HepG2 (cell line): ENCODE results near the gene XXYLT1. TPM values are rescaled to one million over a fixed set of nuclear protein-coding genes. Genes with fewer than 3 reads are reported as not detected.

Experiments used
- ATAC-seq: fragments of 200-7000 bp; cut with Tn5 transposase; 3 replicates; pipeline ENCODE4 v1.9.1; 2020; ENCODE audit warnings: mild to moderate bottlenecking, moderate library complexity
- BruUV-seq: library from RNA; stranded (reverse); fragments of 400-500 nt; replicated peaks from 2 replicates; lab custom pipeline; 2021; lab: Mats Ljungman, UMichigan
- CTCF ChIA-PET: fragments of 300-600 bp; formaldehyde crosslinking; extraction: SDS; loops from one replicate; lab custom pipeline; 2021; ENCODE audit warnings: low total read pairs, inconsistent platforms, low intra/inter-chr PET ratio; lab: Yijun Ruan, JAX
- POLR2A ChIA-PET: fragments of 350-600 bp; sonication (Branson Sonifier 250); formaldehyde crosslinking; loops from one replicate; lab custom pipeline; 2020; ENCODE audit warnings: antibody characterized with exemption, inconsistent platforms; lab: Yijun Ruan, JAX
- DNase-seq: peaks from one replicate; pipeline ENCODE4 v3.0.0-alpha.2; 2015; ENCODE audit warnings: low spot score
- FAIRE-seq: peaks from 3 replicates; lab custom pipeline; 2011; peaks lifted over from hg19 to GRCh38; lab: Jason Lieb, UNC
- H2AFZ ChIP-seq: one replicate; pipeline ENCODE4 v1.6.1; 2011; ENCODE audit warnings: low read length, inconsistent platforms
- H3K27ac ChIP-seq: fragments of 300-600 bp; 3 replicates; pipeline ENCODE4 v1.8.0; 2011; ENCODE audit warnings: mixed run types, mild to moderate bottlenecking, mixed read lengths, low read length, inconsistent platforms; ENCODE audit not compliant: insufficient read depth; ENCODE audit errors: extremely low read length
- H3K27me3 ChIP-seq, 2 experiments: fragments of 200-600 bp in 1 of 2; 2 replicates in 1 of 2; 3 replicates in 1 of 2; pipeline versions ENCODE4 v1.6.0 to v1.8.0; 2011; ENCODE audit warnings: low read length in 2 of 2, mild to moderate bottlenecking in 2 of 2, moderate library complexity in 2 of 2, inconsistent platforms in 1 of 2; ENCODE audit not compliant: insufficient read depth in 2 of 2, control insufficient read depth in 1 of 2
- H3K36me3 ChIP-seq, 2 experiments: fragments of 200-600 bp in 1 of 2; replicated peaks in 1 of 2; 2 replicates in 1 of 2; 3 replicates in 1 of 2; pipeline versions ENCODE4 v1.5.1 to v1.8.0; 2011; ENCODE audit warnings: low read length in 2 of 2, inconsistent platforms in 1 of 2; ENCODE audit not compliant: insufficient read depth in 2 of 2, control insufficient read depth in 1 of 2
- H3K4me1 ChIP-seq: 2 replicates; pipeline ENCODE4 v1.5.1; 2012; ENCODE audit warnings: low read length, inconsistent platforms; ENCODE audit not compliant: insufficient read depth
- H3K4me2 ChIP-seq: 2 replicates; pipeline ENCODE4 v1.6.0; 2011; ENCODE audit warnings: low read depth, low read length, inconsistent platforms
- H3K4me3 ChIP-seq, 3 experiments: fragments of 200-600 bp in 1 of 3; sonication (generic), shearing (Covaris generic) in 1 of 3; replicated peaks in 1 of 3; 2 replicates each; pipeline ENCODE4 v1.5.1; 2011 to 2016; ENCODE audit warnings: low read length in 3 of 3, inconsistent platforms in 2 of 3, low read depth in 2 of 3, mild to moderate bottlenecking in 2 of 3, control low read depth in 1 of 3, mixed read lengths in 1 of 3; ENCODE audit not compliant: insufficient read depth in 1 of 3
- H3K79me2 ChIP-seq: one replicate; pipeline ENCODE4 v1.6.1; 2011; ENCODE audit warnings: low read length, inconsistent platforms; ENCODE audit not compliant: insufficient read depth
- H3K9ac ChIP-seq: 2 replicates; pipeline ENCODE4 v1.6.0; 2011; ENCODE audit warnings: mild to moderate bottlenecking, low read depth, low read length, inconsistent platforms; ENCODE audit not compliant: insufficient read depth
- H3K9me3 ChIP-seq: 2 replicates; pipeline ENCODE4 v1.5.1; 2012; ENCODE audit warnings: mild to moderate bottlenecking, low read length
- H4K20me1 ChIP-seq: 2 replicates; pipeline ENCODE4 v1.6.0; 2011; ENCODE audit warnings: inconsistent platforms, mild to moderate bottlenecking, low read length, moderate library complexity; ENCODE audit not compliant: insufficient read depth
- CBX5 ChIP-seq: sonication (generic); formaldehyde crosslinking; IDR thresholded peaks from 2 replicates; pipeline ENCODE4 v1.4.0; 2020; ENCODE audit warnings: missing genetic modification reagents, borderline replicate concordance
- HNF4A ChIP-seq: sonication (generic); formaldehyde crosslinking; IDR thresholded peaks from 2 replicates; pipeline ENCODE4 v1.4.0; 2020; ENCODE audit warnings: missing genetic modification reagents
- SOX5 ChIP-seq: IDR thresholded peaks from 2 replicates; pipeline ENCODE4 v1.6.1; 2016; ENCODE audit warnings: borderline replicate concordance
- ZFP37 ChIP-seq: sonication (generic); formaldehyde crosslinking; IDR thresholded peaks from 2 replicates; pipeline ENCODE4 v1.4.0; 2020; ENCODE audit warnings: missing genetic modification reagents, borderline replicate concordance
- ZKSCAN1 ChIP-seq: fragments of 150-350 bp; IDR thresholded peaks from 2 replicates; pipeline ENCODE4 v1.6.1; 2014; ENCODE audit warnings: low read length
- ZNF549 ChIP-seq: sonication (generic); formaldehyde crosslinking; IDR thresholded peaks from 2 replicates; pipeline ENCODE4 v1.5.0; 2020; ENCODE audit warnings: missing genetic modification reagents
- WGBS: methylation state at CpG from one replicate; pipeline ENCODE4 v1.1.6; 2017; ENCODE audit warnings: low lambda C conversion rate; 5-methylcytosine and 5-hydroxymethylcytosine counted together
- in situ Hi-C: cut with HindIII; loops from 2 replicates; pipeline ENCODE4 v1.10.0; 2017; ENCODE audit warnings: low pct_unique_long_range_greater_than_20kb; ENCODE audit not compliant: extremely low pct_ligation_motif_present
- intact Hi-C: fragments of 100-400 bp; cut with micrococcal nuclease; formaldehyde crosslinking; loops from one replicate; pipeline ENCODE4 v1.10.0; 2022; ENCODE audit not compliant: unreplicated experiment
- polyA plus RNA-seq, 8 experiments: library from polyadenylated mRNA; depleted of rRNA in 3 of 8; stranded (reverse) in 7 of 8; unstranded in 1 of 8; fragments of >200 nt; fragmentation: Illumina TruSeq in 4 of 8; extraction: Trizol in 4 of 8; gene quantifications; 2 replicates each; pipeline versions ENCODE4 v1.2.1 to v1.2.3, GENCODE V29; 2011 to 2016; ENCODE audit warnings: low read depth in 4 of 8, missing spikeins in 1 of 8, mixed read lengths in 1 of 8; ENCODE audit not compliant: insufficient read depth in 1 of 8
- total RNA-seq, 5 experiments: library from RNA; depleted of rRNA; stranded (reverse); fragments of >200 nt; fragmentation: Illumina TruSeq; extraction: Trizol; gene quantifications; 2 replicates each; pipeline ENCODE4 v1.2.3, GENCODE V29; 2016; ENCODE audit warnings: low read depth in 1 of 5
- TF ChIP-seq, protein P1 (sequence below): sonication (generic); formaldehyde crosslinking; IDR thresholded peaks from 2 replicates; pipeline ENCODE4 v1.5.0; 2020; ENCODE audit warnings: mild to moderate bottlenecking, missing genetic modification reagents
- TF ChIP-seq, protein P2 (sequence below): sonication (generic); formaldehyde crosslinking; IDR thresholded peaks from 2 replicates; pipeline ENCODE4 v1.5.0; 2020; ENCODE audit warnings: mild to moderate bottlenecking, missing genetic modification reagents, moderate library complexity
- TF ChIP-seq, protein P3 (sequence below): sonication (generic); formaldehyde crosslinking; IDR thresholded peaks from 2 replicates; pipeline ENCODE4 v1.5.1; 2020; ENCODE audit warnings: mild to moderate bottlenecking, moderate library complexity, missing genetic modification reagents
- TF ChIP-seq, protein P4 (sequence below): sonication (generic); formaldehyde crosslinking; IDR thresholded peaks from 2 replicates; pipeline ENCODE4 v1.4.0; 2020; ENCODE audit warnings: mild to moderate bottlenecking, missing genetic modification reagents
- TF ChIP-seq, protein P5 (sequence below): IDR thresholded peaks from 2 replicates; pipeline ENCODE4 v1.6.1; 2016; ENCODE audit warnings: mild to moderate bottlenecking
- TF ChIP-seq, protein P6 (sequence below): sonication (generic); formaldehyde crosslinking; conservative IDR thresholded peaks from 2 replicates; pipeline ENCODE4 v1.4.0; 2020; ENCODE audit warnings: mild to moderate bottlenecking, missing genetic modification reagents, moderate library complexity

The XXYLT1 gene
- total and polyA plus RNA-seq, 2 of the 13 experiments (the other 11 are each of a cell fraction or from before 2014, with no cell fraction given), result 17.7 to 19.0 TPM

DNA sequence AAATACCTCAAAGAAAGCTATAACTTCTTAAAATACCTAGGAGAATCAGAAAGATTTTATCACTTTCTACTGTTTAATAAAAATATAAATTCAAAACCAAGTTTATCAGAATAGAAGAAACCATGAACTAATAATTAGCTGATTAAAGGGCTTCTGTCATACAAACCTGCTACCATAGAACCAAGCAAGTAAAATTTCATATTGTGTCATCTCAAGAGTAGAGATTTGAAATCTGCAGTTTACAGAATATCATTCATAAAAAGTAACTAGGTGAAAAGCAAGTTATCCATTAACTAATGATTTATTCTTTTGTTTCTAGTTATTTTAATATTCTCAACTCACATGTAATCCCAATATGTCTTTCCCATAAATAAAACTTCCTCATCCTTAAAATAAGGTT lies 36.8 kb upstream of the XXYLT1 start (continued):
- no peak for TF ChIP-seq CBX5 (CRISPR knock-in tag)

DNA sequence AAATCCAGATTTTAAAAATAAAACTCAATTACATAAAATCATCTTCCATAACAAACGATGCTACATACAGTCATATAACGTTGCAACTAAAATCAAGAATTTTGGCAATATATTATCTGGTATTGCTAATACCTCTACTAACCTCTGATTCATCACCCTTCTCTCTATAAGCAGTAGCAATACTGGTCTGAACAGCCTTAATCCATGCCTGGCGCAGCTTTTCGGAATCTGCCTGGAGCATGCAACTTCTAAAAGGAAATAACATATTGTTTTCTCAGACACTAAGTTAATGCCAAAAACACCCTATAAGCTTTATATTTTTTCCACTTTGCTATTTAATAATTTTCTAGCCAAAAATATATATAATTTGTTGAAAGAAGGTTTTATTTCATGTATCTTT lies 35.4 kb upstream of the XXYLT1 start:
- H3K4me2 ChIP-seq, result no peak overlapping the region
- H3K27me3 ChIP-seq, result no peaks in the 10 kb centered on the region
- in situ Hi-C loops, result no loop called here
- POLR2A ChIA-PET, result no interaction called here
- no peak for ATAC-seq
- WGBS, result 100% methylated on average over 4 of the region's 4 CpGs
- H2AFZ ChIP-seq, result no peak overlapping the region
- no peak for DNase-seq
- no peaks in the 10 kb centered on the region for H3K79me2 ChIP-seq
- no peak overlapping the region for H3K4me3 ChIP-seq
- no peak for FAIRE-seq
- CTCF ChIA-PET, result no interaction called here
- no peaks in the 10 kb centered on the region for H3K9me3 ChIP-seq
- no TSS peak for BruUV-seq
- no peak overlapping the region for H3K27ac ChIP-seq
- intact Hi-C loops, result no loop called here
- no peak overlapping the region for H3K9ac ChIP-seq
- no peaks in the 10 kb centered on the region for H4K20me1 ChIP-seq
- no peaks in the 10 kb centered on the region for H3K4me1 ChIP-seq
- no peaks in the 10 kb centered on the region; a peak in 1 of 5 replicates for H3K36me3 ChIP-seq
- TF ChIP-seq ZFP37, result no peak
- TF ChIP-seq, protein P1, sequence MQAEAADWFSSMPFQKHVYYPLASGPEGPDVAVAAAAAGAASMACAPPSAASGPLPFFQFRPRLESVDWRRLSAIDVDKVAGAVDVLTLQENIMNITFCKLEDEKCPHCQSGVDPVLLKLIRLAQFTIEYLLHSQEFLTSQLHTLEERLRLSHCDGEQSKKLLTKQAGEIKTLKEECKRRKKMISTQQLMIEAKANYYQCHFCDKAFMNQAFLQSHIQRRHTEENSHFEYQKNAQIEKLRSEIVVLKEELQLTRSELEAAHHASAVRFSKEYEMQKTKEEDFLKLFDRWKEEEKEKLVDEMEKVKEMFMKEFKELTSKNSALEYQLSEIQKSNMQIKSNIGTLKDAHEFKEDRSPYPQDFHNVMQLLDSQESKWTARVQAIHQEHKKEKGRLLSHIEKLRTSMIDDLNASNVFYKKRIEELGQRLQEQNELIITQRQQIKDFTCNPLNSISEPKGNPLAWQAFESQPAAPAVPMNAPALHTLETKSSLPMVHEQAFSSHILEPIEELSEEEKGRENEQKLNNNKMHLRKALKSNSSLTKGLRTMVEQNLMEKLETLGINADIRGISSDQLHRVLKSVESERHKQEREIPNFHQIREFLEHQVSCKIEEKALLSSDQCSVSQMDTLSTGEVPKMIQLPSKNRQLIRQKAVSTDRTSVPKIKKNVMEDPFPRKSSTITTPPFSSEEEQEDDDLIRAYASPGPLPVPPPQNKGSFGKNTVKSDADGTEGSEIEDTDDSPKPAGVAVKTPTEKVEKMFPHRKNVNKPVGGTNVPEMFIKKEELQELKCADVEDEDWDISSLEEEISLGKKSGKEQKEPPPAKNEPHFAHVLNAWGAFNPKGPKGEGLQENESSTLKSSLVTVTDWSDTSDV, result no peak
- TF ChIP-seq, protein P2, sequence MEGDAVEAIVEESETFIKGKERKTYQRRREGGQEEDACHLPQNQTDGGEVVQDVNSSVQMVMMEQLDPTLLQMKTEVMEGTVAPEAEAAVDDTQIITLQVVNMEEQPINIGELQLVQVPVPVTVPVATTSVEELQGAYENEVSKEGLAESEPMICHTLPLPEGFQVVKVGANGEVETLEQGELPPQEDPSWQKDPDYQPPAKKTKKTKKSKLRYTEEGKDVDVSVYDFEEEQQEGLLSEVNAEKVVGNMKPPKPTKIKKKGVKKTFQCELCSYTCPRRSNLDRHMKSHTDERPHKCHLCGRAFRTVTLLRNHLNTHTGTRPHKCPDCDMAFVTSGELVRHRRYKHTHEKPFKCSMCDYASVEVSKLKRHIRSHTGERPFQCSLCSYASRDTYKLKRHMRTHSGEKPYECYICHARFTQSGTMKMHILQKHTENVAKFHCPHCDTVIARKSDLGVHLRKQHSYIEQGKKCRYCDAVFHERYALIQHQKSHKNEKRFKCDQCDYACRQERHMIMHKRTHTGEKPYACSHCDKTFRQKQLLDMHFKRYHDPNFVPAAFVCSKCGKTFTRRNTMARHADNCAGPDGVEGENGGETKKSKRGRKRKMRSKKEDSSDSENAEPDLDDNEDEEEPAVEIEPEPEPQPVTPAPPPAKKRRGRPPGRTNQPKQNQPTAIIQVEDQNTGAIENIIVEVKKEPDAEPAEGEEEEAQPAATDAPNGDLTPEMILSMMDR (CRISPR knock-in tag), result no peak
- TF ChIP-seq HNF4A (CRISPR knock-in tag), result no peak
- TF ChIP-seq, protein P3, sequence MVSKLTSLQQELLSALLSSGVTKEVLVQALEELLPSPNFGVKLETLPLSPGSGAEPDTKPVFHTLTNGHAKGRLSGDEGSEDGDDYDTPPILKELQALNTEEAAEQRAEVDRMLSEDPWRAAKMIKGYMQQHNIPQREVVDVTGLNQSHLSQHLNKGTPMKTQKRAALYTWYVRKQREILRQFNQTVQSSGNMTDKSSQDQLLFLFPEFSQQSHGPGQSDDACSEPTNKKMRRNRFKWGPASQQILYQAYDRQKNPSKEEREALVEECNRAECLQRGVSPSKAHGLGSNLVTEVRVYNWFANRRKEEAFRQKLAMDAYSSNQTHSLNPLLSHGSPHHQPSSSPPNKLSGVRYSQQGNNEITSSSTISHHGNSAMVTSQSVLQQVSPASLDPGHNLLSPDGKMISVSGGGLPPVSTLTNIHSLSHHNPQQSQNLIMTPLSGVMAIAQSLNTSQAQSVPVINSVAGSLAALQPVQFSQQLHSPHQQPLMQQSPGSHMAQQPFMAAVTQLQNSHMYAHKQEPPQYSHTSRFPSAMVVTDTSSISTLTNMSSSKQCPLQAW (CRISPR knock-in tag), result no peak
- TF ChIP-seq, protein P4, sequence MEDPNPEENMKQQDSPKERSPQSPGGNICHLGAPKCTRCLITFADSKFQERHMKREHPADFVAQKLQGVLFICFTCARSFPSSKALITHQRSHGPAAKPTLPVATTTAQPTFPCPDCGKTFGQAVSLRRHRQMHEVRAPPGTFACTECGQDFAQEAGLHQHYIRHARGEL (CRISPR knock-in tag), result no peak
- TF ChIP-seq ZNF549 (CRISPR knock-in tag), result no peak
- TF ChIP-seq, protein P5, sequence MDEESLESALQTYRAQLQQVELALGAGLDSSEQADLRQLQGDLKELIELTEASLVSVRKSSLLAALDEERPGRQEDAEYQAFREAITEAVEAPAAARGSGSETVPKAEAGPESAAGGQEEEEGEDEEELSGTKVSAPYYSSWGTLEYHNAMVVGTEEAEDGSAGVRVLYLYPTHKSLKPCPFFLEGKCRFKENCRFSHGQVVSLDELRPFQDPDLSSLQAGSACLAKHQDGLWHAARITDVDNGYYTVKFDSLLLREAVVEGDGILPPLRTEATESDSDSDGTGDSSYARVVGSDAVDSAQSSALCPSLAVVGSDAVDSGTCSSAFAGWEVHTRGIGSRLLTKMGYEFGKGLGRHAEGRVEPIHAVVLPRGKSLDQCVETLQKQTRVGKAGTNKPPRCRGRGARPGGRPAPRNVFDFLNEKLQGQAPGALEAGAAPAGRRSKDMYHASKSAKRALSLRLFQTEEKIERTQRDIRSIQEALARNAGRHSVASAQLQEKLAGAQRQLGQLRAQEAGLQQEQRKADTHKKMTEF, result no peak
- TF ChIP-seq ZKSCAN1, result no peak
- no peak for TF ChIP-seq SOX5
- TF ChIP-seq, protein P6, sequence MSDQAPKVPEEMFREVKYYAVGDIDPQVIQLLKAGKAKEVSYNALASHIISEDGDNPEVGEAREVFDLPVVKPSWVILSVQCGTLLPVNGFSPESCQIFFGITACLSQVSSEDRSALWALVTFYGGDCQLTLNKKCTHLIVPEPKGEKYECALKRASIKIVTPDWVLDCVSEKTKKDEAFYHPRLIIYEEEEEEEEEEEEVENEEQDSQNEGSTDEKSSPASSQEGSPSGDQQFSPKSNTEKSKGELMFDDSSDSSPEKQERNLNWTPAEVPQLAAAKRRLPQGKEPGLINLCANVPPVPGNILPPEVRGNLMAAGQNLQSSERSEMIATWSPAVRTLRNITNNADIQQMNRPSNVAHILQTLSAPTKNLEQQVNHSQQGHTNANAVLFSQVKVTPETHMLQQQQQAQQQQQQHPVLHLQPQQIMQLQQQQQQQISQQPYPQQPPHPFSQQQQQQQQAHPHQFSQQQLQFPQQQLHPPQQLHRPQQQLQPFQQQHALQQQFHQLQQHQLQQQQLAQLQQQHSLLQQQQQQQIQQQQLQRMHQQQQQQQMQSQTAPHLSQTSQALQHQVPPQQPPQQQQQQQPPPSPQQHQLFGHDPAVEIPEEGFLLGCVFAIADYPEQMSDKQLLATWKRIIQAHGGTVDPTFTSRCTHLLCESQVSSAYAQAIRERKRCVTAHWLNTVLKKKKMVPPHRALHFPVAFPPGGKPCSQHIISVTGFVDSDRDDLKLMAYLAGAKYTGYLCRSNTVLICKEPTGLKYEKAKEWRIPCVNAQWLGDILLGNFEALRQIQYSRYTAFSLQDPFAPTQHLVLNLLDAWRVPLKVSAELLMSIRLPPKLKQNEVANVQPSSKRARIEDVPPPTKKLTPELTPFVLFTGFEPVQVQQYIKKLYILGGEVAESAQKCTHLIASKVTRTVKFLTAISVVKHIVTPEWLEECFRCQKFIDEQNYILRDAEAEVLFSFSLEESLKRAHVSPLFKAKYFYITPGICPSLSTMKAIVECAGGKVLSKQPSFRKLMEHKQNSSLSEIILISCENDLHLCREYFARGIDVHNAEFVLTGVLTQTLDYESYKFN (CRISPR knock-in tag), result no peak
